Epithelial cell of proximal tubule (primary cell): Measurements from ENCODE around the gene OSBPL8. TPM values are rescaled to one million over a fixed set of nuclear protein-coding genes. Genes with fewer than 3 reads are reported as not detected.
A peak's percentile ranks its signal among the peaks of the same experiment; 100 is the strongest.

Experiments used
- DNase-seq: peaks from one replicate; pipeline ENCODE4 v3.0.0-alpha.2; 2011; ENCODE audit warnings: low read depth
- H3K4me3 ChIP-seq: 2 replicates; pipeline ENCODE4 v1.5.1; 2011; ENCODE audit warnings: low read depth, mild to moderate bottlenecking, low read length
- CTCF ChIP-seq: conservative IDR thresholded peaks from 2 replicates; pipeline ENCODE4 v1.5.1; 2012; ENCODE audit warnings: low read depth, mild to moderate bottlenecking, low read length
- total RNA-seq: library from RNA; depleted of rRNA; stranded (reverse); fragments of >200 nt; gene quantifications from 2 replicates; pipeline ENCODE4 v1.2.3, GENCODE V29; 2015

Gene OSBPL8
- total RNA-seq, 1 donor from 2014 or later: 46.5 TPM

GRCh38 chr12:76587428-76588178 lies 28.0 kb upstream of the OSBPL8 start:
- H3K4me3 ChIP-seq: no peak overlapping the region
- no peak for DNase-seq
- TF ChIP-seq CTCF: no peak

GRCh38 chr12:76586764-76587395 lies 27.3 kb upstream of the OSBPL8 start:
- DNase-seq: no peak
- H3K4me3 ChIP-seq: no peak overlapping the region
- TF ChIP-seq CTCF: peak; percentile 69

- H3K4me3 ChIP-seq: no peak overlapping the region
- no peak for DNase-seq
- TF ChIP-seq CTCF: no peak
These were observed 23.7 kb upstream of the OSBPL8 start for GRCh38 chr12:76583301-76583700.

- H3K4me3 ChIP-seq: no peak overlapping the region
- no peak for DNase-seq
- no peak for TF ChIP-seq CTCF
These were observed 14.3 kb upstream of the OSBPL8 start for GRCh38 chr12:76573840-76574373.

GRCh38 chr12:76571256-76571655 lies 11.7 kb upstream of the OSBPL8 start:
- no peak for TF ChIP-seq CTCF

GRCh38 chr12:76569685-76570604 lies 10.4 kb upstream of the OSBPL8 start:
- H3K4me3 ChIP-seq: no peak overlapping the region
- TF ChIP-seq CTCF: no peak
- DNase-seq: no peak

More at GRCh38 chr12:76571256-76571655, 11.7 kb upstream of the OSBPL8 start:
- H3K4me3 ChIP-seq: no peak overlapping the region
- DNase-seq: no peak
